Astrocyte of the hippocampus (primary cell): ENCODE data around the gene TRIO.
A peak's percentile ranks its signal among the peaks of the same experiment; 100 is the strongest.

Experiments
- DNase-seq: peaks from one replicate; pipeline ENCODE4 v3.0.0; 2011; ENCODE audit warnings: low read depth, low spot score

Gene TRIO

DNA sequence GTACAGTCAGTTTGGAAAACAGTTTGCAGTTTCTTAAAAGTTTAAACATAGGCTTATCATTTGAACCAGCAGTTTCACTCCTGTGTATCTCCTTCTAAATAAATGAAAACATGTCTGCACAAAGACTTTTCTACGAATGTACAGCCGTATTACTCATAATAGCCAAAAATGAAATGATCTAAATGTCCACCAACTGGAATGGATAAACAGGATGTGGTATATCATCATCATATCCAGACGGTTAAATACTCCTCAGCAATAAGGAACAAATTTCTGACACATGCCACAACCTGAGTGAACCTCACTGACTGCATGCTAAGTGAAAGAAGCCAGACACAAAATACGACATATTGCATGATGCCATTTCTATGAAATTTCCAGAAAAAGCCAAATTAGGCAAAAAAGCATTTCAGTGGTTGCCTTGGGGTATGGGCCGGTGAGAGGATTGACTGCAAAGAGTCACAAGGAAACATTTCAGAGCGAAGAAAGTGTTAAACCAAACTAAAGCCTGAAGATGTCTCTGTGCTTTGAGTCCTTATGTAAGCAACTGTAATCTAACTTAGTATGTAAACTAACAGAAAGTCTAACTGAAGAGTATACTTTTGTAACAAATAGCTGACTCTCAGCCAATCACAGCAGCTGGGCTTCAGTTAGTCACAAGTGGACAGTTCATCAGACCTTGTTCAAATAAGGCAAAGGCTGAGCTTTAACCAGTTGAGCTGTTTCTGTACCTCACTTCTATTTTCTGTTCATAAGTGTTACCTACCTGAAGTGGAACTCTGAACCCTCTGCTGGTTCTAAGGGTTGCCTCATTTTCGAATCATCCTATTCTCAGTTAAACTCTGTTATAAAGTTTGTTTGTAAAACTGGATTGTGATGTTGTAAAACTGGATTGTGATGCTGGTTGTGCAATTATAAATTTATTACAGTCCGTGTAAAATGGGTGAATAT lies 65.2 kb downstream of the TRIO start:
- no peak for DNase-seq

DNA sequence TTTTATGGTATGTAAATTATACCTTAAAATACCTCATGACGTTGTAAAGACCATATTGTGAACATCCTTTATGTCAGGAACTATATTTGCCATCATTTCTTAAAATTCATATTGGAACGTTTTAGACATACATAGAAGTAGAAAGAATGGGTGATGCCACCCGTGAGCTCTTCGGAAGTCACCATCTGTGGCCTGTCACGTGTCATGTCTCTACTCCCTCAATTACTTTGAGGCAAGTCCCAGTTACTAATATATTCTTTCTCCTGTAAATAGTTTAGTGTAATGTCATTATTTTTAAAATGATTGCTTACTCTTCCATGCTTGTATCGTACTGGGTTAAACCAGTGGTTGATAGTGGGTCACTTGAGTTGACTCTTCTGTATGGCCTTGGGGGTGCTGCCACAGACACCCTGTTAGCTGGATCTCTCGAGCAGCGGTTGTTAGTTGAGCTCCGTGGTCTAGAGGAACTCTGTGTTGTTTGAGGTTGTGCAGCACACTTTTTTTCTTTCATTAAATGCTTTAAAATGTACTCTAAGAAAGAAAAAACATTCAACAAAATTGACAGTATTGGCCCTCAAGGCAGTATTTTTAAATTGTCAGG lies 66.2 kb downstream of the TRIO start:
- DNase-seq = no peak

DNA sequence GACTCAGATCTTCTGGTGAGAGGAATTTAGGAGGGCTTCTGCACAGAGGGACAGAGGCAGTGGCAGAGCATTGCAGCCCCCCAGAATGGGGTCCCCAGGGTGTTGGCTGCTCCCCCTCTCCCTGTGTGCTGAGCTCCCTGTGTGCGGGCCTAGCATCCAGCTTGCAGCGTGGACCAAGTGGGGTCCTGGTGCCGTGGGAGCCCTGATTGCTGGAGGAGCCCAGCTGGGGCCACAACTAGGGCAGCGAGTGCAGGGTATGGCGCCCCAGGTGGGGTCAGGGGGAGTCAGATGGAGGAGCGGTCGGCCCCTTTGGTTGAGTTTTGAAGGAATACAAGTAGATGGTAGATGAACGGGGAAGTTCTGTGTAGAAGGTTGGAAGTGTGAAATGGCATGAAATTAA lies 66.7 kb downstream of the TRIO start:
- DNase-seq = no peak

- no peak for DNase-seq
Observed at GRCh38 chr5:14210729-14211128, 67.6 kb downstream of the TRIO start.

GRCh38 chr5:14211818-14212803 lies 69.0 kb downstream of the TRIO start:
- no peak for DNase-seq

DNA sequence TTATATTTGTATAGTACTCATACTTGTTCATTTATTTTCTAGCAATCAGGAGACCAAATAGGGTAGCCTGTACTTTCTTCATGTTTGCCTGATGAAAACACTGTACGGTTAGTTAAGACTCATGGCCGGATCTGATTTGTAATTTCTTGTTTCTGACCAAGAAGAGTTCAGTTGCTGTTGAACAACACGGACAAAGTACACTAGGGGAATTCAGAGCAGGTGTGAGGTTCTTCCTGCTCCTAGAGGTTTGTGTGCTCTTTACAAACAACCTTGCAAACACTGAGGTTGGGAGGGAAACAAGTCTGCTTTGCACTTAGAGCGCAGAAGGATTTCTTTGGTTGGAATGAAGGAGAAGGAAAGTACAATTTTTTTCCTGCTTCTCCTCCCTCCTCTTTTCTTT lies 69.7 kb downstream of the TRIO start:
- DNase-seq = no peak

DNA sequence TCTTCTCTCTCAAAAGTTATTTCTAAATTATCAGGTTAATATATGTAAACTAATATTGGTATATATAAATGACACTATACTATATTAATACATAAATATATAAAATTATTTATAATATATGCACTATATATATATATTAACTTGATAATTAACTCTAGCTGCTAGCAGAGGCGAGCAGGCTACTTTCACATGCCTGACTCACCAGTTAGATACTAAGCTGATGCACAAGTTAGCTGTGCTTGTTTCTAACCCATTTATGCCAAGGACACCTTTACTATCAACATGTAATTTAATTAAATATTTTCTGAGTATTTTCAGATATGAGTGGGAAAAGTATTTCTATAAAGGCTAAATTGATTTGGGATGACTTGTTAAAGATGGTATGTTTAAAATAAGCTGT lies 70.1 kb downstream of the TRIO start:
- no peak for DNase-seq

GRCh38 chr5:14213813-14214585 lies 70.9 kb downstream of the TRIO start:
- no peak for DNase-seq

- no peak for DNase-seq
Observed at GRCh38 chr5:14215901-14216300, 72.8 kb downstream of the TRIO start.

DNA sequence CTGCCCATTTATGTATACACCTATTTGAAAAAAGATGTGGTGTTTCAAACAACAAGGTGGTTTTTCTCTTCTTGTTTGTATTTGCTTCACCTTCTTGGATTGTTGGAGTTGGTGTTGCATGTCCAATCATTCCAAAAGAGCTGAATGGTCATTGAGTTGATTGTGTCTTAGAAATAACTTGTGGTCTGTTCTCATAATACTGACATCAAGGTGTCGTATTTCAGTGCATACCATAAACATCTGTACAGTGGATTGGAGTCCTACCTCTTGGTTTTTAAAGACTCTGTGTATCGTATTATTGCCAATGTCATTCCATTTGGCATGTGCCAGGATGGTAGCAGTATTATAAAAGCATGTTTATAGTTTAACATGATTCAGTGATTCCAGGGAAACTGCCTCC lies 73.2 kb downstream of the TRIO start:
- DNase-seq = no peak

DNA sequence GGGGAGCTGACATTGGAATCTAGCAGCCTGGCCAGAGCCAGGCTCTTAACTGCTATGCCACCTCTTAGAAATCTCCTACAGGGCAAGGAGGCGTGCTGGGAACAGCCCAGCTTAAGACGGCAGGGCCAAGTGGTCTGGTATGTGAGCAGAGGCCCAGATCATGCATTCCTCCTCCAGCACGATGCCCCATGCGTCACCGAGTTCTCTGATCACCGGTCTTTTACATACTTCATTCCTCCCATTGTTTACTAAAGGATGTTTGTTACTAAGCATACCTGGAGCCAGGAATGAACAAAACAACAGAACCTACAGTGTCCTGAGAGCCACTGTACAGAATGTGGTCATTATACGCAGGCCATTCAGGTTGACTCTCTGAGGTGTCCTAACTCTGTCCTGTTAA lies 73.8 kb downstream of the TRIO start:
- DNase-seq = no peak

DNA sequence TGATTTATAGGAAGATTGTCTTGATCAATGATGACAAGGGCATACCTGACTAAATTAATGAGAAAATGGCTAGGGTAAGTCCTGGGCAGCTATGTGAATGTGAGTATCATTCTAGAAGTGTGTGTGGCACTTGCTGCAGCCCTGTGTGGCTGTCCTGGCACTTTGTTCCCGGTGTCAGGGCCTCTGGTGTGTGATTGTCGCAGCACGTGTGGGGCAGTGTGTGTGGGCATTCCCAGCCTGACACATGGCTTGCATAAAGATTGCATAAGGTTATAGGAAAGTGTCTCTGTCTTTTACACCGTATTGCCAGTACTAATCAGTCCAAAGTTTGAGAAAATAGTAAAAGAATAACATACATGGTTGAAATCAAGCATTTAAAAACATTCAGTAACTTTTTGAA lies 74.4 kb downstream of the TRIO start:
- DNase-seq = no peak

- no peak for DNase-seq
Observed at GRCh38 chr5:14218011-14218410, 74.9 kb downstream of the TRIO start.

GRCh38 chr5:14218480-14218879 lies 75.3 kb downstream of the TRIO start:
- DNase-seq = no peak

GRCh38 chr5:14218897-14219573 lies 75.9 kb downstream of the TRIO start:
- DNase-seq = peak; percentile 49

GRCh38 chr5:14219800-14220512 lies 76.8 kb downstream of the TRIO start:
- no peak for DNase-seq

DNA sequence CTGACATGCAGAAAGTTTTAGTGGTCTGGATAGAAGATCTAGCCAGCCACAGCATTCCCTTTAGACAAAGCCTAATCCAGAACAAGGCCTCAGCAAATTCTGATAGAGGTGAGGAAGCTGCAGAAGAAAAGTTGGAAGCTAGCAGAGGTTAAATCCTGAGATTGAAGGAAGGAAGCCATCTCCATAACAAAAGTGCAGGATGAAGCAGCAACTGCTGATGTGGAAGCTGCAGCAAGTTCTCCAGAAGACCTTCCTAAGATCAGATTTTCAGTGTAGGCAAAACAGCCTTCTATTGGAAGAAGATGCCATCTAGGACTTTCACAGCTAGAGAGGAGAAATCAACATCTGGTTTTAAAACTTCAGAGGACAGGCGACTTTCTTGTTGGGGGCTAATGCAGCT lies 77.5 kb downstream of the TRIO start:
- DNase-seq = no peak

DNA sequence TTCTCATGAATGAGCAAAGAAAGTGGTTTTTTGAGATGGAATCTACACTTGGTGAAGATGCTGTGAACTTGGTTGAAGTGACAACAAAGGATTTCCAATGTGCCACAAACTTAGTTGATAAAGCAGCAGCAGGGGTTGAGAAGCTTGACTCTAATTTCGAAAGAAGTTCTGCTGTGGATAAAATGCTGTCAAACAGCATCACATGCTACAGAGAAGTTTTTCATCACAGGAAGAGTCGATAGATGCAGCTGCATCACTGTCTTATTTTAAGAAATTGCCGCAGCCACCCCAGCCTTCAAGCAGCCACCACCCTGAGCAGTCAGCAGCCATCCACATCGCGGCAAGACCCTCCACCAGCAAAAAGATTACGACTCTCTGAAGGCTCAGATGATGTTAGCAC lies 78.6 kb downstream of the TRIO start:
- no peak for DNase-seq

- no peak for DNase-seq
Observed at GRCh38 chr5:14222206-14222605, 79.1 kb downstream of the TRIO start.

- no peak for DNase-seq
Observed at GRCh38 chr5:14223372-14223771, 80.2 kb downstream of the TRIO start.
